ENCODE data around the gene SH3D19.

The SH3D19 gene

DNA sequence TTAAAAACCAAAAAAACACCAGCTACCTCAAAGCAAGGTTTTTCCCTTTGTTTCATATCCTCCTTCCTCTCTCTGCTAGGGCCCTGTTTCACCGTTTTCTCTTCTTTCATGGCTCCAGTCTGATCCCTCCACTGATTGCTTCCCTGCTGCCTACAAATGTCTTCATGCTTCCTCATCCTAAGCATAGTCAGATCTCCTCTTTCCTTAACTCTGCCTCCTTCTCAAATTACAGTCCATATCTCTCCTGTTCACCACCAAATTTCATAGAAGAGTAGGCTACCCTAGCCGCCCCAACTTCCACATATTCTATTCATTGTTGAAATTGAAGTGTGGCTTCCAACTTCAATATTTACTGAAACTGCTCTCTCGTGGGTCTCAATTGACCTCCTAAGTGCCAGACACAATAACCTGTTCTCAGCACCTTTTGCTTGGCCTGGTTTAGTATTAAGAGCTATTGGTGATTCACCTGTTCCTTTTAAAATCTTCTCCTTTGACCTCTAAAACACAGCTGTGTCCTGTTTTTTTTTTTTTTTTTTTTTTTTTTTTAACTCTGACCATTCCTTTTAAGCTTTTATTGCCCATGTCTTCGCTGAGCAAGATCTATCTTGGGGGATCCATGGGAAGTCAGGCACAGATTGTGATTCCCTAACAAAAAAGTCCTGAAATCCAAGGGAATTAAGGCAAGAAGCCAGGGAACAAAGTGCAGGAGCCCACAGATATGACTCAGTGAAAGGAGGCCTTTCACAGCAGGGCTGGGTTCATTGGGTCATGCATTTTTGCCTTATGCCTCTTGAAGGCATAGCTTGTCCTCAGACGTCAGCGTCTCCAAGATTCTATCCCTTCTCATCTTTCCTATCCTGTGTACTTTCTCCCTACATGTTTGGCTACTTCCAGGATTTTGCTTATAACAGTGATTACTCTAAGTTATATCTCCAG is 140.6 kb downstream of the SH3D19 start:
- peaks cover 5% of the 10 kb centered on the region for H3K4me1 ChIP-seq (ENCODE audit: control insufficient read depth, insufficient read depth, low read length)
- H3K9me3 ChIP-seq (ENCODE audit: control insufficient read depth, low read length) = no peaks in the 10 kb centered on the region
- H3K4me3 ChIP-seq (ENCODE audit: insufficient read depth, low read depth, low read length) = no peak overlapping the region
- H3K27ac ChIP-seq (ENCODE audit: insufficient read depth, low read depth, low read length, poor library complexity, severe bottlenecking) = no peak overlapping the region
- no peaks in the 10 kb centered on the region for H3K36me3 ChIP-seq (ENCODE audit: control insufficient read depth, insufficient read depth, low read length)
- WGBS, 2 experiments = 82 to 92% methylated on average over 6 of the region's 6 CpGs
- no peaks in the 10 kb centered on the region for H3K27me3 ChIP-seq (ENCODE audit: control insufficient read depth, insufficient read depth, low read length, poor library complexity, severe bottlenecking)

DNA sequence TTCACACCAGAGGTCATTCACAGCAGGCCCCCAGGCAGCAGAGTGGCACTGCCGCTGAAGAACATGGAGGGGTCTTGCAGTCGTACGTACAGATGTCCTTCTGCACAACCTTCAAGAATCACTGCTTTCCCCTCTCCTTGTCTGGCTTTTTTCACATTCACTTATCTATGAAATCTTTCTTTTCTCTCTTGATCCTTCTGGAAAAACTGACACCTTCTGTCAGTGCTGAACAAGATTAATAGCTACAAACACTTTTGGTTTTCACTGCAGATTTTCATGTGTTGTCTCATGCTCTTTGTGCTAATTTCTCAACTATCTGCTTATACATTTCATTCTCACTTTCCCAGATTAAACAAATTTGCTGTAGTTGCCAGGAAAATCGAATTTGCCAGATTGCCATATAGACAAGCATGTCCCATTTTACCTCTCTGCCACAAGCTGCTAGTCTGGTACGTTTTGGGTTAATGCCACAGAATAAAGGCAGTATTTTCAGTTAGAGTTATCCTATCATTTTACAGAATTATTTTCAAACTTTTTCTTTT is 142.9 kb downstream of the SH3D19 start:
- H3K4me1 ChIP-seq (ENCODE audit: control insufficient read depth, insufficient read depth, low read length) = peaks cover 5% of the 10 kb centered on the region
- H3K27ac ChIP-seq (ENCODE audit: insufficient read depth, low read depth, low read length, poor library complexity, severe bottlenecking) = no peak overlapping the region
- no peaks in the 10 kb centered on the region for H3K9me3 ChIP-seq (ENCODE audit: control insufficient read depth, low read length)
- WGBS, 2 experiments = 93 to 95% methylated on average over 4 to 5 of the region's 5 CpGs
- no peak overlapping the region for H3K4me3 ChIP-seq (ENCODE audit: insufficient read depth, low read depth, low read length)
- H3K27me3 ChIP-seq (ENCODE audit: control insufficient read depth, insufficient read depth, low read length, poor library complexity, severe bottlenecking) = no peaks in the 10 kb centered on the region
- no peaks in the 10 kb centered on the region for H3K36me3 ChIP-seq (ENCODE audit: control insufficient read depth, insufficient read depth, low read length)

DNA sequence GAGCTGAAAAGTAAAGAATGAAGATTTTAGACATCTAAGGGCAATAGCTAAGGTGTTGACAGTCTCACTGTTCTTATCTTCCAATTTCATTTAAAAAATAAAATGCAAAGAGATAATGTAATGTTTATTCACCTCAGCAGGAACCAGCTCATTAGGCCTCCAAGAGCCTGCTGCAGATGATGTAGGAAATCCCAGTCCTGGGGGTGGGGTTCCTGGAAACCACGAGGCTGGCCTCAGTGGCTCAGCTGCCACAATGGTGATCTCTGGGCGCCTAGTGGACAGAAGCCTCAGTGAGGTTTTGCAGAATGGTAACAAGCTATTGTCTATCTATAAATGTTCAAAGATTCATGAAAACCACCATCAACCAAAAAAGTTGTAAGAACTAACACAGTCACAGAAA is 148.7 kb downstream of the SH3D19 start:
- Histone ChIP-seq H3K27me3 (ENCODE audit: control insufficient read depth, insufficient read depth, low read length, poor library complexity, severe bottlenecking) (no peaks in the 10 kb centered on the region), H3K27ac (ENCODE audit: insufficient read depth, low read depth, low read length, poor library complexity, severe bottlenecking) (no peak overlapping the region), H3K36me3 (ENCODE audit: control insufficient read depth, insufficient read depth, low read length) (peaks cover 14% of the 10 kb centered on the region), H3K4me1 (ENCODE audit: control insufficient read depth, insufficient read depth, low read length) (no peaks in the 10 kb centered on the region), H3K4me3 (ENCODE audit: insufficient read depth, low read depth, low read length) (no peak overlapping the region), H3K9me3 (ENCODE audit: control insufficient read depth, low read length) (no peaks in the 10 kb centered on the region)
- WGBS, 2 experiments = 88 to 93% methylated on average over 2 of the region's 2 CpGs

DNA sequence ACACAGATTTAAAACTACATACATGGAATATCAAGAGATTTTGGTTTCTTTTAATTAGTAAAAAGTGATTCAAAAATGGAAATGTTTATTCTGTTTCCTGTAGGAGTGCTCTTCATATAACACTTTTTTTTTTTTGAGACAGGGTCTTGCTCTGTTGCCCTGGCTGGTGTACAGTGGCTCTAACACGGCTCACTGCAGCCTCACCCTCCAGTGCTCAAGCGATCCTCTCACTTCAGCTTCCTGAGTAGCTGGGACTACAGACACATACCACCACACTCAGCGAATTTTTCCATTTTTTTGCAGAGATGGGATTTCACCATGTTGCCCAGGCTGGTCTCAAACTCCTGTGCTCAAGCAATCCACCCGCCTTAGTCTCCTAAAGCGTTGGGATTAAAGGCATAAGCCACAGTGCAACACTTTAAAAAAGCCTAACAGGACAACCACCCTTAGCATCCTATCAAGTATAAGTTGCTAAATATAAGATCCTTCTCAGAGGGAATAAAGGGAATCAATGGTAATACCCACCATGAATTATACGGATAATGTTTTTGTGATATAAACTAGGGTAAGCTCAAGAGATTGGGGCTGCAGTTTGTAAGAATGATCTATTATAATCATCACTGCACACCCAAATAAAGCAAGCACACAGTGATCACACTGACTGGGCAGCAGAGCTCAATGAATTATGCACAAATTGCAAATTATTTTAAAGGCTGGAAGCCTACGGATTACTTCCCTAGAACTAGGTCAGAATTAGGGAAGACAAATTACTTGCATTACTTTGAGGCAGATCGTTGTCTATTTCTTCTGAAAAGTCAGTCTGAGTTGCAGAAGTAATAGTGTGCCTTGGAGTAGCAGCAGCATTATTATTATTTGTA is 149.4 kb downstream of the SH3D19 start:
- H3K9me3 ChIP-seq (ENCODE audit: control insufficient read depth, low read length) = no peaks in the 10 kb centered on the region
- no peaks in the 10 kb centered on the region for H3K27me3 ChIP-seq (ENCODE audit: control insufficient read depth, insufficient read depth, low read length, poor library complexity, severe bottlenecking)
- no peaks in the 10 kb centered on the region for H3K4me1 ChIP-seq (ENCODE audit: control insufficient read depth, insufficient read depth, low read length)
- peaks cover 14% of the 10 kb centered on the region for H3K36me3 ChIP-seq (ENCODE audit: control insufficient read depth, insufficient read depth, low read length)
- no peak overlapping the region for H3K4me3 ChIP-seq (ENCODE audit: insufficient read depth, low read depth, low read length)
- WGBS, 2 experiments = 93 to 95% methylated on average over 7 to 8 of the region's 8 CpGs
- no peak overlapping the region for H3K27ac ChIP-seq (ENCODE audit: insufficient read depth, low read depth, low read length, poor library complexity, severe bottlenecking)

DNA sequence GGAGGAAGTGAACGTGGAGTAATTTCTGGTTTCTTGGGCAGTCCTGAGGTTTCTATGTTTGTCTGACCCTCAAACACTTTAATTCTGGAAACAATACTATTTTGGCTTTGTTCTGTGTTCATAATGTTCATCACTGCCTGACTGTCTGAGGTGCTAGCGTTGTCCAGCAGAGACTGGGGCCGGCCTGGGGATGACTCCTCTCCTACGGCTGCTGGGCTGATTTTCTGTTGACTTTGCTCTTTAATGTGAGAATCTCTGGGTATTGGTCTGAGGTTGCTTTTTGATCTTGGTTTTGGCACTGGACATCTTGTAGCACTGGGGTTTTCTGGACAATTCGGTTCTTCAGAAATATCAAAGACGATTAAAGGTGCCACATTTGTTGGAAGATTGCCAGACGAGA is 150.2 kb downstream of the SH3D19 start:
- Histone ChIP-seq H3K36me3 (ENCODE audit: control insufficient read depth, insufficient read depth, low read length) (peaks cover 14% of the 10 kb centered on the region), H3K4me1 (ENCODE audit: control insufficient read depth, insufficient read depth, low read length) (no peaks in the 10 kb centered on the region), H3K27me3 (ENCODE audit: control insufficient read depth, insufficient read depth, low read length, poor library complexity, severe bottlenecking) (no peaks in the 10 kb centered on the region), H3K27ac (ENCODE audit: insufficient read depth, low read depth, low read length, poor library complexity, severe bottlenecking) (no peak overlapping the region), H3K9me3 (ENCODE audit: control insufficient read depth, low read length) (no peaks in the 10 kb centered on the region), H3K4me3 (ENCODE audit: insufficient read depth, low read depth, low read length) (no peak overlapping the region)
- 94 to 95% methylated on average over 7 of the region's 7 CpGs for WGBS, 2 experiments

DNA sequence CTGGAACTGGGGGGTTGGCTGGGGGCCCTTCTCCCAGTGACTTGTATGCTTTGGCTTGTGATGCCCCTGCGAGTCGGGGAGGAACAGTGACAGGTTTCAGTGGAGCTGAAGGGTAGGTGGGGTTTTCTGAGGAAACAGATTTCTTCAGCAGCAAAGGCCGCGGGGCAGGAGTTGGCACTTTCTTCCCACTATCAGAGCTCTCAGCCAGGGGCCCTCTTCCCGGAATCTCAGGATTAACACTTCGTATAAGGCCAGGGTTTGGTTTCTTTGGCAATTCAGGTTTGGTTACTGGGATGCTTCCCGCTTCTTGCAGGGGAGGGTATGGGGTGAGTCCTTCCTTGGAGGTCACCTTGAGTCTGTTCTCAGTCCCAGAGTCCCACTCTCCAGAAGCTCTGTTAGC is 150.6 kb downstream of the SH3D19 start:
- Histone ChIP-seq H3K9me3 (ENCODE audit: control insufficient read depth, low read length) (no peaks in the 10 kb centered on the region), H3K36me3 (ENCODE audit: control insufficient read depth, insufficient read depth, low read length) (peaks cover 14% of the 10 kb centered on the region), H3K4me3 (ENCODE audit: insufficient read depth, low read depth, low read length) (no peak overlapping the region), H3K27ac (ENCODE audit: insufficient read depth, low read depth, low read length, poor library complexity, severe bottlenecking) (no peak overlapping the region), H3K4me1 (ENCODE audit: control insufficient read depth, insufficient read depth, low read length) (peaks cover 4% of the 10 kb centered on the region), H3K27me3 (ENCODE audit: control insufficient read depth, insufficient read depth, low read length, poor library complexity, severe bottlenecking) (no peaks in the 10 kb centered on the region)
- WGBS, 2 experiments = 90 to 91% methylated on average over 7 of the region's 7 CpGs

DNA sequence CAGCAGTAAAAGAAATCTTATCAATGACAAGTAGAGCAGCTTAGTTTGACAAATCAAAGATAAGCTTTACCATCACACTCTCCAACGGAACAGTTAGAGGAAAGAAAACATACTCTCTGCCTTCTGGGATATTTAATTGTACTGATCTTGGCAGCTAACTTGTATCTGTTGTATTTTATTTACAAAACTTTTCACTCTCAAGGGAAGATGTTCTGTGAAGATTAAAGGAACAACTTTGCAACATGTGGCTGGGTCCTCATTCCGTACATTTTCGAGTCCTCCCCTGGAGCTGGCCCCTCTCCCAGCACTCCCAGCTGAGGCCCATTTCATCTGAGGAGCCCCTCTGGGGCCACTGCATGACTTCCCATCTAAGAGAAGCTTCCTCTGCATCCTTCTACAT is 151.5 kb downstream of the SH3D19 start:
- Histone ChIP-seq H3K4me1 (ENCODE audit: control insufficient read depth, insufficient read depth, low read length) (peaks cover 12% of the 10 kb centered on the region), H3K4me3 (ENCODE audit: insufficient read depth, low read depth, low read length) (no peak overlapping the region), H3K36me3 (ENCODE audit: control insufficient read depth, insufficient read depth, low read length) (peaks cover 14% of the 10 kb centered on the region), H3K9me3 (ENCODE audit: control insufficient read depth, low read length) (no peaks in the 10 kb centered on the region), H3K27me3 (ENCODE audit: control insufficient read depth, insufficient read depth, low read length, poor library complexity, severe bottlenecking) (no peaks in the 10 kb centered on the region), H3K27ac (ENCODE audit: insufficient read depth, low read depth, low read length, poor library complexity, severe bottlenecking) (no peak overlapping the region)
- WGBS, 2 experiments = 63 to 91% methylated on average over 2 to 3 of the region's 3 CpGs

DNA sequence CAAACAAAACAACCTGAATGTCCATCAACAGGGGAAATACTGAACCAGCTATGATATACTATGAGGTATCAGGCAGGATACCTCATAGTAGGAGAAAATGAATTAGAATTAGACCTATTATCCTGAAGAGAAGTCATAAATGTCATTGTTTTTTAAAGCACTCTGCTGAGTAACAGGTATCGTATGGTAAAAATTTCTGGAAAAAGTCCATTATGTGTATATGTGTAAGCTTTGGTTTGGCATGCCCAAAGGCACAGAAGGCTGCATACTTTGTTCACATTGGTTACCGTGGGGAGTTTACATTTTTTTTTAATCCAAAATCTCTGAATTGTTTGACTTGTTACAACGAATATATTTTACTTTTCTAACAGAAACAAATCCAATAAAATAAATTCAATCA is 155.5 kb downstream of the SH3D19 start:
- no peaks in the 10 kb centered on the region for H3K27me3 ChIP-seq (ENCODE audit: control insufficient read depth, insufficient read depth, low read length, poor library complexity, severe bottlenecking)
- no peak overlapping the region for H3K27ac ChIP-seq (ENCODE audit: insufficient read depth, low read depth, low read length, poor library complexity, severe bottlenecking)
- H3K4me3 ChIP-seq (ENCODE audit: insufficient read depth, low read depth, low read length) = no peak overlapping the region
- peaks cover 4% of the 10 kb centered on the region for H3K36me3 ChIP-seq (ENCODE audit: control insufficient read depth, insufficient read depth, low read length)
- WGBS, 2 experiments = 87 to 89% methylated on average over 1 to 3 of the region's 3 CpGs
- no peaks in the 10 kb centered on the region for H3K9me3 ChIP-seq (ENCODE audit: control insufficient read depth, low read length)
- H3K4me1 ChIP-seq (ENCODE audit: control insufficient read depth, insufficient read depth, low read length) = peaks cover 14% of the 10 kb centered on the region

DNA sequence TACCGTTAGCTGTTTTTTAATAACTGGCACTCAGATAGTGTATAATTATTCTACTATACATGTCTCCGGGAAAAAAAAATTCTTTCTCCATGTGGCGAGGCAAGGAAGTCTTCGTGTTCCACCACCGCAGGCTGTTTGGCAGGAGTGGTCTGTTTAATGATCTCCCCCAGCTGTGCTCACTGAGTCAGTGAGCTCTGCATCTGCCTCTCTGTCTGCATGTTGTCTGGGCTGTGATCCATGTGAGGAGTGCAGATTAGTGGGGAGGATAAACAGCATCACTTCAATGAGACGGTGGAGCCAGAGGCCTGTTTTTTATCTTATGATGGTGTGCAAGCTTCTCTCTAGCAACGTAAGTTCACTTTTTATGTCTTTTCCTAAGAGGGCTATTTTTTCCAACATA is 156.2 kb downstream of the SH3D19 start:
- H3K27ac ChIP-seq (ENCODE audit: insufficient read depth, low read depth, low read length, poor library complexity, severe bottlenecking) = no peak overlapping the region
- H3K4me1 ChIP-seq (ENCODE audit: control insufficient read depth, insufficient read depth, low read length) = peaks cover 14% of the 10 kb centered on the region
- no peaks in the 10 kb centered on the region for H3K36me3 ChIP-seq (ENCODE audit: control insufficient read depth, insufficient read depth, low read length)
- 75 to 81% methylated on average over 5 to 6 of the region's 7 CpGs for WGBS, 2 experiments
- no peaks in the 10 kb centered on the region for H3K27me3 ChIP-seq (ENCODE audit: control insufficient read depth, insufficient read depth, low read length, poor library complexity, severe bottlenecking)
- H3K9me3 ChIP-seq (ENCODE audit: control insufficient read depth, low read length) = no peaks in the 10 kb centered on the region
- H3K4me3 ChIP-seq (ENCODE audit: insufficient read depth, low read depth, low read length) = no peak overlapping the region

DNA sequence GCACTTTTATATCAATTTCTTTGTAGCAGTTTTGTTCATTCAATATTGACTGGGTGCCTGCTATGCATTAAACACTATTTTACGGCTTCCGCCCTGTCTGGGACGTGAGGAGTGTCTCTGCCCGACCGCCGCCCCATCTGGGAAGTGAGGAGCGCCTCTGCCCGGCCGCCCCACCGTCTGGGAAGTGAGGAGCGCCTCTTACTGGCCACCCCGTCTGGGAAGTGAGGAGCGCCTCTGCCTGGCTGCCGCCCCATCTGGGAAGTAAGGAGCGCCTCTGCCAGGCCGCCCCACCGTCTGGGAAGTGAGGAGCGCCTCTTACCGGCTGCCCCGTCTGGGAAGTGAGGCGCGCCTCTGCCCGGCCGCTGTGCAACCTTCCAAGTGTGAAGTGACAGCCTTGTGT is 157.8 kb downstream of the SH3D19 start:
- Histone ChIP-seq H3K9me3 (ENCODE audit: control insufficient read depth, low read length) (no peaks in the 10 kb centered on the region), H3K4me1 (ENCODE audit: control insufficient read depth, insufficient read depth, low read length) (peaks cover 14% of the 10 kb centered on the region), H3K4me3 (ENCODE audit: insufficient read depth, low read depth, low read length) (no peak overlapping the region), H3K27ac (ENCODE audit: insufficient read depth, low read depth, low read length, poor library complexity, severe bottlenecking) (no peak overlapping the region), H3K36me3 (ENCODE audit: control insufficient read depth, insufficient read depth, low read length) (no peaks in the 10 kb centered on the region), H3K27me3 (ENCODE audit: control insufficient read depth, insufficient read depth, low read length, poor library complexity, severe bottlenecking) (no peaks in the 10 kb centered on the region)
- 95 to 97% methylated on average over 24 of the region's 24 CpGs for WGBS, 2 experiments

Data from ectodermal cell (in vitro differentiated cells).